NCI-H345 (cell line): Measurements from ENCODE around the gene RAE1.
"Not testable (repeated sequence)": the region's sequence is repeated elsewhere in the genome, so short reads cannot be mapped to it uniquely, and the experiment has no call there.

Experiments
- DNase-seq: peaks from one replicate; lab custom pipeline; 2025; lab: John Stamatoyannopoulos, UW

Gene RAE1

GRCh38 chr20:57414867-57415592 is 64.0 kb downstream of the RAE1 start:
- DNase-seq, result no peak

GRCh38 chr20:57415771-57416170 is 64.7 kb downstream of the RAE1 start:
- DNase-seq, result no peak

DNA sequence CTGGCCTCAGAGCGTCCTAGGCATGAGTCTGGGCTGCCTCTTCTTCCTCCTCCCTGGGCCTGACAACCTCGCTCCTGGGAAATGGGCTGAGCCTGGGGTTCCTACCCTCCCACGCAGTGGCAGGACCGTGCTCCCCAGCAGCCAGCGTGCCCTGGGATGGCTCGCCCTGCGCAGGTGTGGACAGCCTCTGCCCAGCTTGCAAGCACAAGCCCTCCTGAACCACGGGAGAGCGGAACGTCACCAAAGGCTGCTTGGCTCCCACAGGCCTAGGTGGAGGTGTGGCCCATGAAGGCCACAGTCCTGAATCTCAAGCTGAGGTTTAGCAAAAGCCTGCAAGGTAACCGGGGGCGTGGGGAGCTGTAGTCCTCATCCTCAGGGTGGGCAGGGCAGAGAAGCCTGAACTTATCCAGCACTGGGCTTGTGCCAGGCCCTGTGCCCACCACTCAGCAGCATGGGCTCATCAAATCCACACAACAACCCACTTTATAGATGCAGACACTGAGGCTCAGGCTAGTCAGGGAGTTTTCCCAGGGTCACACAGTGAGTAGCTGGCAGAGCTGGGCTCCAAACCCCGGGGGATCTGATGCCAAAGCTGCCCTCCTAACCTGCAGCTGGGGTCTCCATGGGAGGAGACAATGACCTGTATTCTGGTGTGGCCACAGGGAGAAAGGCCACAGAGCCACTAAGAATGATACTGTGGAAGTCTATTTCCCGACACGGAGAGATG is 65.4 kb downstream of the RAE1 start:
- DNase-seq, result no peak

DNA sequence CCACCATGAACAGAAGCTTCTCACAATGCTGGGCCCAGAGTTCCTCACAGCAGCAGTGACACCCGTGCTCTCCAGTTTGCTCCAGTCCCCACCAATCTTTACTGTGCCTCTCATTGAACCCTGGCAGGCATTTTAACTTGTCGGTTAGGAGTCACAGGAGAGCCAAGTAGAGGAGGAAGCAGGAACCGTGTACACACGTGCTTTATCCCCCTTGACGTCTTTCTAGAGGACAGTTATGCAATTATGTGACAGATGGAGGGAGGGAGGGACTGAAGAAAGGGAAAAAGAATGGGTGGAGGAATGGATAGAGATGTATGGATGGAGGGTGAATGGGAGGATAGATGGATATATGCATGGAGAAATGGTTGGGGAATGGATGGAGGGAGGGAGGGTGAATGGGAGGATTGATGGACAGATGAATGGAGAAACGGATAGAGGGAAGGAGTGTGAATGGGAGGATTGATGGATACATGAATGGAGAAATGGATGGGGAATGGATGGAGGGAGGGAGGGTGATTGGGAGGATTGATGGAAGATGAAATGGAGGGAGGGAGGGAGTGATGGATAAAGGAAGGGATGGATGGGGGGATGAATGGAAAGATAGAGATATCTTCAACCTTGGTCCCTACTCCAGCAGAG is 66.1 kb downstream of the RAE1 start:
- no peak for DNase-seq

DNA sequence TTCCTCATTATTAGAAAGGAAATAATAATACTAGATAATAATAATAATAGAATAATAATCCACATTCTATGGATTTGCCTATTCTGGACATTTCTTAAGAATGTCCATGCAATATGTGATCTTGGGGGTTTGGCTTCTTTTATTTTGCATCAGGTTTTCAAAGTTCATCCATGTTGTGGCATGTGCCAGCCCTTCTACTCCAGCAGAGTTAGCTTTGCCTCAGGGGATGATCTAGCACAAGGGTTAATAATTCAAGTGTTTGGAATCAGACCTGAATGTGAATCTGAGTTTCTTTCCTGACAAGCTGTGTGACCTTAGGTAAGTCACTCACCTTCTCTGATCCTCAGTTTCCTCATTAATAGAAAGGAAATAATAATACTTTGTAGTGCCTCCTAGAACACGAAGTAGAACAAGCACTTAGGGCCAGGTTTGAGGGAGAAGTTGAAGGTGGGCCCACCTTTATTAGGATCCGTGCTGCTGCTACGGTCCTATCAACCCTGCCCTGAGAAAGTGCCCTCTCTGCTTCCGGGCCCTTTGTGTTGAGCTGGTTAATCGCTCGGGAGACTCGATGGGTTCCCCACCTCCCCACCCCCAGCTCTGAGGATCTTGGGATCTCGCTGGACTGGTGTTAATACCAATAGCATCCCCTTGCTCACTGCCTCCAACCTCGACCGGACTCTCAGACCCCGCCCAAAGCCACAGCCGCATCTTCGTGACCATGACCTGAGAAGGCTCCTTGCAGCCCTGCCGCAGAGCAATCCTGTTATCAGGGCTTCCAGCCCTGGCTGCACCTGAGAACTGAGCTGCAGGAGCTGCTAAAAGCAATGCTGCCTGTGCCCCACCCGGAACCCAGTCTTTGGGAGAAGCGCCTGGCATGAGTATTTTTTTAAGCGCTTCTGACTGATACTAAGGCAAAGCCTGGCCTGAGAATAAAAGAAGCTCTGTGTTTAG is 67.0 kb downstream of the RAE1 start:
- DNase-seq, result no peak

DNA sequence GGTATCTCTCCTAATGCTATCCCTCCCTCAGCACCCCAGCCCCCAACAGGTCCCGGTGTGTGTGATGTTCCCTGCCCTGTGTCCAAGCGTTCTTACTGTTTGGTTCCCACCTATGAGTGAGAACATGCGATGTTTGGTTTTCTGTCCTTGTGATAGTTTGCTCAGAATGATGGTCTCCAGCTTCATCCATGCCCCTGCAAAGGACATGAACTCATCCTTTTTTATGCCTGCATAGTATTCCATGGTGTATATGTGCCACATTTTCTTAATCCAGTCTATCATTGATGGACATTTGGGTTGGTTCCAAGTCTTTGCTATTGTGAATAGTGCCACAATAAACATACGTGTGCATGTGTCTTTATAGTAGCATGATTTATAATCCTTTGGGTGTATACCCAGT is 68.4 kb downstream of the RAE1 start:
- DNase-seq, result not testable (repeated sequence)

- peak; percentile 14 for DNase-seq
Observed at GRCh38 chr20:57420571-57421252, 69.7 kb downstream of the RAE1 start.

- DNase-seq, result no peak
Observed at GRCh38 chr20:57421253-57422220, 70.5 kb downstream of the RAE1 start.

DNA sequence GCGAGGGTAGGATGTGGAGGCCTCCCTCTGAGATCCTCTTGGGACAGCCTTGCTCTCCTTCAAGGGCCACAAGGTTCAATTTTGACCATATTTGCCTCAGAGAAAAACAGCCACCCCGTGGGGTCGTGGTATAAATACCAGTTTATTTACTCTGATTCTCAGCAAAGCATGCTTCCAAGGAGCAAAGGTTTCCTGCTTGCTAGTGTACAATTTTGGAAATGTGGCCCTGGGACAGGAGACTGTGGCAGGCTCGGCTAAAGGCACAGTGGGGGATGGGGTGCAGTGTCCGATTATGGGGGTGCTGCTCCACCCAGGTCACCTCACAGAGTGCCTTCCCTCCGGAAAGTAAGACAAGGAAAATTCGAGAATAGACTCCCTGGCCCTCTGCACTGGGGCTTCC is 71.2 kb downstream of the RAE1 start:
- DNase-seq, result no peak

- peak; percentile 84 for DNase-seq
Observed at GRCh38 chr20:57425150-57426013, 74.3 kb downstream of the RAE1 start.

DNA sequence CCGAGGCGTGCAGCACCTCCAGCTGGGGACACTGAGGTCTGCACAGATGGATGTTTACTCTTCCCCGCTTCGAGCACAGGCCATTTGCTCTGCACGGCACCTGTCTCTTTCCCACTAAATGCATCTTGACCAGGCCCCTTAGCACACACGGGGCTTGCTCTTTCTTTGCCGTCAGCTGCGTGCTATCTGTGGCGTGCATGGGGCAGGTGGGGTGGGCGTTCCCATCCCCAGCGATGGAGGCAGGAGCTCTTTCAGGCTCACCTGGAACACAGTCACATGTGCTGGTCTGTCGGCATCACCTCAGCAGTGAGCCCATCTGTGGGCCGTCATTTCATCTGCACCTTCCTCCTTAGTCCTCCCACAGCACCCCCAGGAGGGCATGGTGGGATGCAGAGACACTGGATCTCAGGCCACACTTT is 75.2 kb downstream of the RAE1 start:
- peak; percentile 90 for DNase-seq

- DNase-seq, result no peak
Observed at GRCh38 chr20:57426831-57427230, 75.8 kb downstream of the RAE1 start.

DNA sequence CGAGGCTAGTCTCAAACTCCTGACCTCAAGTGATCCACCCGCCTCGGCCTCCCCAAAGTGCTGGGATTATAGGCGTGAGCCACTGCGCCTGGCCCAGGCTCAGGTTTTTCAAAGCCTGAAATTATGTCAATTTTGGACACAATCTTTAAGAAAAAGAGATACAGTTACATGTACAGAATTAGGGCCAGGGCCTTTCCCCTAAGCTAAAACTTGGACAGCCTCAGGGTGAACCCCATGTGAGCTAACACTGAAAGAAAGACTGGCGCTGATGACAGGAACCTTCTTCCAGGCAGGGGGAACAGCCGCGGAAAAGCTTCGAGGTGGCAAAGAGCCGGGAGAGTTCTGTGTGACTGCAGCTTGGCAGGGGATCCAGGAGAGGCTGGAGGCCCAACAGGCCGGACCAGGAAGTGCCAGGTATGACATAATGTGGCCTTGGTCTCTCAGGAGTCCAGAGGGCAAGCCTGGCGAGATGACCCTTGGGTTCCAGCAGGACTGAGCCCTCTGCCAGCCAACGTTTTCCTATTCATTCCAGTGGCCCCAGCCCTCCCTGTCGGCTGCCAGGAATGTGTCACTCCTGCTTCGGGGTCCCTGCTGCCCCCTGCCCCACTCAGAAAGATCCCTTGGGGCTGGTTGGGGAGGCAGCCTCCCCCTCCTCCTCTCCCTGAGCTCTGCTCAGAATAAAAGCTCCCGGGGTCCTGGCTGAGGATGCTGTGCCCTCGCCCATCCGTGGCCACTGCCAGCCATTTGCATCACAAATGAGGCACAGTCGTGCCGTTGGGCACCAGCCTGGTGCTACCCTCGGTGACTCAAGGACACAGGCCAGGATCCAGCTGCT is 77.5 kb downstream of the RAE1 start:
- DNase-seq, result no peak
